Spleen (tissue), 7 donors: ENCODE measurements around the gene SGCA.

ENCODE experiments used
- POLR2A ChIP-seq, 3 donors: fragments of 450-650 bp; IDR thresholded peaks; one replicate each; pipeline ENCODE4 v1.5.1; 2017; ENCODE audit warnings: antibody characterized with exemption in 3 of 3, mild to moderate bottlenecking in 1 of 3
- POLR2AphosphoS5 ChIP-seq, 3 donors: sonication (generic); formaldehyde crosslinking; IDR thresholded peaks; one replicate each; pipeline ENCODE4 v1.5.1; 2017; ENCODE audit warnings: antibody characterized with exemption in 3 of 3
- TF ChIP-seq, protein P1 (sequence below), 11 experiments: fragments of 200-600 bp in 7 of 11; fragments of 450-650 bp in 4 of 11; sonication (generic) in 4 of 11; IDR thresholded peaks in 8 of 11; conservative IDR thresholded peaks in 3 of 11; 1 replicate in 7 of 11; 2 replicates in 4 of 11; pipeline versions ENCODE4 v1.4.0 to v1.8.0; 2016 to 2021; ENCODE audit warnings: antibody characterized with exemption in 11 of 11, inconsistent platforms in 4 of 11, mild to moderate bottlenecking in 1 of 11
- donor health status: DM: no; HTN: no; CAD: no; lungs with moderate emphysema.
- donor health status: DM: no; HTN: no; CAD: no.
- donor health status: DM: no; HTN: no; CAD: no.

GRCh38 chr17:50187394-50187725, 21.6 kb downstream of the SGCA start:
- TF ChIP-seq POLR2AphosphoS5 (IDR thresholded peaks at IDR 0.05), result no peak
- TF ChIP-seq, protein P1, sequence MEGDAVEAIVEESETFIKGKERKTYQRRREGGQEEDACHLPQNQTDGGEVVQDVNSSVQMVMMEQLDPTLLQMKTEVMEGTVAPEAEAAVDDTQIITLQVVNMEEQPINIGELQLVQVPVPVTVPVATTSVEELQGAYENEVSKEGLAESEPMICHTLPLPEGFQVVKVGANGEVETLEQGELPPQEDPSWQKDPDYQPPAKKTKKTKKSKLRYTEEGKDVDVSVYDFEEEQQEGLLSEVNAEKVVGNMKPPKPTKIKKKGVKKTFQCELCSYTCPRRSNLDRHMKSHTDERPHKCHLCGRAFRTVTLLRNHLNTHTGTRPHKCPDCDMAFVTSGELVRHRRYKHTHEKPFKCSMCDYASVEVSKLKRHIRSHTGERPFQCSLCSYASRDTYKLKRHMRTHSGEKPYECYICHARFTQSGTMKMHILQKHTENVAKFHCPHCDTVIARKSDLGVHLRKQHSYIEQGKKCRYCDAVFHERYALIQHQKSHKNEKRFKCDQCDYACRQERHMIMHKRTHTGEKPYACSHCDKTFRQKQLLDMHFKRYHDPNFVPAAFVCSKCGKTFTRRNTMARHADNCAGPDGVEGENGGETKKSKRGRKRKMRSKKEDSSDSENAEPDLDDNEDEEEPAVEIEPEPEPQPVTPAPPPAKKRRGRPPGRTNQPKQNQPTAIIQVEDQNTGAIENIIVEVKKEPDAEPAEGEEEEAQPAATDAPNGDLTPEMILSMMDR (IDR thresholded peaks at IDR 0.05 in 8 of 11, conservative IDR thresholded peaks at IDR 0.05 in 3 of 11), result no peak
- no peak for TF ChIP-seq POLR2A (IDR thresholded peaks at IDR 0.05)
